GM21825 (cell line): ENCODE measurements around the gene APOB.

Experiments
- ATAC-seq: cut with Tn5 transposase; IDR thresholded peaks from one replicate; pipeline ENCODE4 v1.9.1; 2021; ENCODE audit warnings: mild to moderate bottlenecking, moderate library complexity; ENCODE audit not compliant: unreplicated experiment

Gene APOB

GRCh38 chr2:21006423-21007128 is 37.3 kb downstream of the APOB start:
- ATAC-seq: no peak

- ATAC-seq: no peak
Observed at GRCh38 chr2:21005700-21006422, 38.0 kb downstream of the APOB start.

GRCh38 chr2:21005111-21005699 is 38.7 kb downstream of the APOB start:
- ATAC-seq: no peak

GRCh38 chr2:21004181-21004572 is 39.7 kb downstream of the APOB start:
- no peak for ATAC-seq

- no peak for ATAC-seq
Observed at GRCh38 chr2:21003572-21004180, 40.2 kb downstream of the APOB start.

GRCh38 chr2:21002814-21003192 is 41.1 kb downstream of the APOB start:
- no peak for ATAC-seq

- no peak for ATAC-seq
Observed at GRCh38 chr2:21001988-21002813, 41.7 kb downstream of the APOB start.

- no peak for ATAC-seq
Observed at GRCh38 chr2:21001225-21001946, 42.5 kb downstream of the APOB start.

GRCh38 chr2:20999906-21000645 is 43.8 kb downstream of the APOB start:
- ATAC-seq: no peak

- ATAC-seq: no peak
Observed at GRCh38 chr2:20998972-20999905, 44.6 kb downstream of the APOB start.

GRCh38 chr2:20997953-20998722 is 45.7 kb downstream of the APOB start:
- no peak for ATAC-seq

GRCh38 chr2:20994130-20994529 is 49.7 kb downstream of the APOB start:
- ATAC-seq: no peak

GRCh38 chr2:20992201-20992711 is 51.6 kb downstream of the APOB start:
- no peak for ATAC-seq

GRCh38 chr2:20990442-20991430 is 53.1 kb downstream of the APOB start:
- ATAC-seq: no peak

- no peak for ATAC-seq
Observed at GRCh38 chr2:20989404-20989803, 54.5 kb downstream of the APOB start.

GRCh38 chr2:20988905-20989304 is 55.0 kb downstream of the APOB start:
- no peak for ATAC-seq
